ENCODE measurements around the gene SKAP1.

Gene SKAP1

DNA sequence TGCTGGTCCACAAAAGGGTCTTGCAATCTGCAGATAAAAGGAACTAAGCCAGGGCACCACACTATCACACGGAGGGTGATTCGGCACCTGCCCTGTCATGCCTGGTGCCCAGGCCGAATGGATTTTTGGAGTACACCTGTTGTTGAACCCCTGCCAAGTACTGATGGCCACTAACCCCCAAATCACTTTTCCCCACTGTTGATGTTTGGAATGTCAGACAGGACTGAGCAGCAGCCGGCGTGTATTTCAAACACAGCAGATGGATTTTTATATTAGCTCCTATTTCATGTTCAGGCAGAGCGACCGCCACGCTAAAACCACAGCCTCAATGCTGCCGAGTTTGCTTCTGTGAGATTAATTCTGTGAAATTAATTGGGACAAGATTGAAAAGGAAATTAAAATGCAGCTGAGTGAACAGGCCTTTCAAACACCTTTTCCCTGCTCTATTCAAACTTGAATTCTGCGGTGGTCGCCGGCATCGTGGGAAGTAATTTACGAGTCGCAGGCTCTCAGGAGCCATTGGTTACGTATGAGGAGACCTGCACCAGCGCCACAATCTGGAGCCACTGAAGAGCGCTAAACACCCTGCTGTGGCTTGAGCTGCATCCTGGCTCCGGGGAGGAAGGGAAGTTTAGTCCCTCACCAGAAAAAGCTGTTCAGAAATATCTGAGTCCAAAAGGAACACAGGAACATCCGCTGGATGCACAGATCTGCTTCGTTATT is 274.0 kb downstream of the SKAP1 start:
- Histone ChIP-seq H3K9me3 (replicated peaks; ENCODE audit: low read length) (no peaks in the 10 kb centered on the region), H3K36me3 (ENCODE audit: insufficient read depth, low read length) (no peaks in the 10 kb centered on the region), H3K27me3 (ENCODE audit: control insufficient read depth, insufficient read depth, low read length) (peaks cover 64% of the 10 kb centered on the region), H3K9ac (ENCODE audit: low read depth, low read length) (no peak overlapping the region), H3K4me3 (ENCODE audit: low read length) (no peak overlapping the region), H3K4me1 (ENCODE audit: control insufficient read depth, insufficient read depth, low read length) (no peaks in the 10 kb centered on the region), H3K4me2 (ENCODE audit: low read length) (no peak overlapping the region)

GRCh38 chr17:48153691-48154358 is 276.2 kb downstream of the SKAP1 start:
- Histone ChIP-seq H3K4me1 (ENCODE audit: control insufficient read depth, insufficient read depth, low read length) (no peaks in the 10 kb centered on the region), H3K36me3 (ENCODE audit: insufficient read depth, low read length) (no peaks in the 10 kb centered on the region), H3K4me2 (ENCODE audit: low read length) (no peak overlapping the region), H3K27me3 (ENCODE audit: control insufficient read depth, insufficient read depth, low read length) (peaks cover 69% of the 10 kb centered on the region), H3K9ac (ENCODE audit: low read depth, low read length) (no peak overlapping the region), H3K9me3 (replicated peaks; ENCODE audit: low read length) (no peaks in the 10 kb centered on the region), H3K4me3 (ENCODE audit: low read length) (no peak overlapping the region)

DNA sequence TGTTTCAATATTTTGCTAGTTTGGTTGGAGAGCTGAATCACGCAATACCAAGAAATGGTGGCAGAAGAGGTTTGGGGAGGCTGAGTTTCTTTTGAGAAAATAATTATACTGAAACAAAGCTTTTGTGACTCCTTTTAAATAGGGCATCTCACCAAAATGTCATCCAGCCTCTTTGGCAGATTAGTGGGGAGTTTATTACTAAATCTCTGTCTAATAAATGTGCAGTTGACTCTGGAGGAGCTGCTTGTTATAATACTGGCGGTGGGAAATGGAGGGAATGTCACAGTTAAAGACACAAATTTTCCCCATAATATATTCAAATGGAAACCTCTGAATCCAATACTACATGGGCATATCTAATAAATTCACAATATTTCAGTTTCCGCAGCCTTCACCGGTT is 277.7 kb downstream of the SKAP1 start:
- no peak overlapping the region for H3K4me2 ChIP-seq (ENCODE audit: low read length)
- H3K9ac ChIP-seq (ENCODE audit: low read depth, low read length): no peak overlapping the region
- H3K4me1 ChIP-seq (ENCODE audit: control insufficient read depth, insufficient read depth, low read length): no peaks in the 10 kb centered on the region
- H3K4me3 ChIP-seq (ENCODE audit: low read length): no peak overlapping the region
- no peaks in the 10 kb centered on the region for H3K9me3 ChIP-seq (replicated peaks; ENCODE audit: low read length)
- H3K27me3 ChIP-seq (ENCODE audit: control insufficient read depth, insufficient read depth, low read length): peaks cover 84% of the 10 kb centered on the region
- H3K36me3 ChIP-seq (ENCODE audit: insufficient read depth, low read length): no peaks in the 10 kb centered on the region

DNA sequence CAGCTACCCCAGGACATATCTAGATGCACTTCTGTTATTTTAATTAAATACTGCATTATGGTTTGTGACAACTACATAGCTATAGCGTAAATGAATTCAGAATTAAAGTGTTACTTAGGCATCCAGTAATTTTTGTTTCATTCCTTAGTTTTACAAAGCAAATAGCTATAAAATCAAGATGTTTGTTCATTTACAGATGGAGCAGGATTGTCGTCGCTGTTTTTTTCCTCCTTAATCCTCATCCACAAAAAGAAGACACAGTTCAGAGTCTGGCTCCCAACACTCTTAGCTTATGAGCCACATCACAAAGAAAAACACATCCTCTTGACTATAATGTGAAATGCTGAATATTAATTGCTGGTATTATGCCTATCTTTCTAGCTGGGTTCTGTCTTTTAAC is 278.8 kb downstream of the SKAP1 start:
- Histone ChIP-seq H3K4me2 (ENCODE audit: low read length) (no peak overlapping the region), H3K27me3 (ENCODE audit: control insufficient read depth, insufficient read depth, low read length) (peaks cover 83% of the 10 kb centered on the region), H3K9me3 (replicated peaks; ENCODE audit: low read length) (no peaks in the 10 kb centered on the region), H3K4me3 (ENCODE audit: low read length) (no peak overlapping the region), H3K36me3 (ENCODE audit: insufficient read depth, low read length) (no peaks in the 10 kb centered on the region), H3K9ac (ENCODE audit: low read depth, low read length) (no peak overlapping the region), H3K4me1 (ENCODE audit: control insufficient read depth, insufficient read depth, low read length) (no peaks in the 10 kb centered on the region)

- Histone ChIP-seq H3K4me2 (ENCODE audit: low read length) (no peak overlapping the region), H3K36me3 (ENCODE audit: insufficient read depth, low read length) (no peaks in the 10 kb centered on the region), H3K27me3 (ENCODE audit: control insufficient read depth, insufficient read depth, low read length) (peaks cover 80% of the 10 kb centered on the region)
Observed at GRCh38 chr17:48150597-48151001, 279.4 kb downstream of the SKAP1 start.

DNA sequence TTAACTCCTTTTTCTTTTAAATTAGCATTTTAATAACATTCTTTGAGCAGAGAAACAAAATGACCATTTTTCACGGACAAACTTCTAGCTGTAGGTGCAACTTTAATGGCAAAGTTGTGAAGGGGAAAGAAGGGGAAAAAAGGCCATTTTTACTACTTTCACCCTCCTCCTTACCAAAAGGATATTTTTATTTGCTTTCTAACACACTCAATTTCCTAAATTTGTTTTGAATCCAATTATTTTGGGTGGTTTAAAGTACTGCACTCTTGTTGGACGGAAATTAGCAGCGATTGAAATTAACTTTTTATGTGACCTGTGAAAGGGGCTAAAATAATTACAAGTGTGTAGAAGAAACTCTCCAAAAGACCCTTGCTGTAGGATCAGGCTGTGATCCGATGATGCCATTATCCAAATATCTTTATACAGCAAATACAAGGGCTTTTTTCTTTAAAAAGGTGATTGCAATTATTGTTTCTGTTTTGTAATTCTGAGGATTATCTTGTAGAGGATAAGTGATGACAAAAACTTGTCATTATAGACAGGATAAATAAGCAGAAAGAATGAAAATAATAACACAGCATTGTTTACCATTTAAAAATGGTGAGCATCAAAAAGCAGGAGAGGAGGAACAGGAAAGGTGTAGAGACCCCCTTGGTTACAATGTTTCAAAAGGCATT is 280.1 kb downstream of the SKAP1 start:
- no peaks in the 10 kb centered on the region for H3K36me3 ChIP-seq (ENCODE audit: insufficient read depth, low read length)
- H3K4me1 ChIP-seq (ENCODE audit: control insufficient read depth, insufficient read depth, low read length): no peaks in the 10 kb centered on the region
- no peak overlapping the region for H3K4me2 ChIP-seq (ENCODE audit: low read length)
- H3K27me3 ChIP-seq (ENCODE audit: control insufficient read depth, insufficient read depth, low read length): peaks cover 83% of the 10 kb centered on the region
- no peak overlapping the region for H3K4me3 ChIP-seq (ENCODE audit: low read length)
- no peaks in the 10 kb centered on the region for H3K9me3 ChIP-seq (replicated peaks; ENCODE audit: low read length)
- H3K9ac ChIP-seq (ENCODE audit: low read depth, low read length): no peak overlapping the region

More at GRCh38 chr17:48150597-48151001, 279.4 kb downstream of the SKAP1 start:
- Histone ChIP-seq H3K9ac (ENCODE audit: low read depth, low read length) (no peak overlapping the region), H3K4me1 (ENCODE audit: control insufficient read depth, insufficient read depth, low read length) (no peaks in the 10 kb centered on the region), H3K4me3 (ENCODE audit: low read length) (no peak overlapping the region), H3K9me3 (replicated peaks; ENCODE audit: low read length) (no peaks in the 10 kb centered on the region)

DNA sequence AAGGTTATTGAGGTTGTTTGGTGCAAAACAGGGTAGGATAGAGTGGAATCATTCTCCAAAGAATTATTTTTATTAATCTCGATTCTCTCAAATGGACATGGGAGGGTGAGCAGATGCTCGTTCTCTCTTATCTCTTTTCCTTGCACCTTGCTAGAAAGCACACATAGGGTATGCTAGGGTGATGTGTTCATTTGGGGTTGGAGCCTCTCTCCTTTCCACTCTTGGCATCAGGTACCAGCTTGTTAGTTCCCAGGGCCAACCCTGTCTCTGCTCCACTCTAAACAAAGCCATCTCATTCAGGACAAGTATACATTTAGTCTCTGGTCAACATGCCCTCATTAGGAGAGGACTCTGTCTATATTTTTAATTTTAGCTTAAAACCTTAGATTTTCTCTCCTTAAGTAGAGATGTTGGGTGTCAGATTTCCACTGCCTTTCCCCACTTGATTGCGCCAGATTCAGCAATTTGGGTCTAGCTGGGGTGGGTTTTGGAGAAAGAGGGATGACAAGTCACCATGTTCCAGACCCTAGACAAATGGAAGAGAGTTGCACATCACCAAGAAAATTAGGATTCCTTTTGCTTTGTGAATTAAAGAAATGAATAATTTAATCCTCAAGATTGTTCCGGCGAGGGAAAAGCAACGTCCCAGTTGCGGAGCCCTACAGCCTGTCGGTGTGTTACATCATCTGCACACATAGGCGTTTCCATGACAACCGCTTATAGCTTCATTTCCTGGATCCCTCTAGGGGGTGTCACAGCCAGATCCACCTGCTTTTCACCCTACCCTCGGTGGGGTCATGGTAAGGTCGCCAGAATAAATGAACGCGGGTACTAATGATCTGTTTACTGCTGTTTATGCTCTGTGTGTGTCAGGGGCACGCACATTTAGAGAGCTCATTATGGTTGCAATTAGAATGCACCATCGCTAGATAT is 280.9 kb downstream of the SKAP1 start:
- no peak overlapping the region for H3K4me2 ChIP-seq (ENCODE audit: low read length)
- no peaks in the 10 kb centered on the region for H3K36me3 ChIP-seq (ENCODE audit: insufficient read depth, low read length)
- H3K4me3 ChIP-seq (ENCODE audit: low read length): no peak overlapping the region
- peaks cover 87% of the 10 kb centered on the region for H3K27me3 ChIP-seq (ENCODE audit: control insufficient read depth, insufficient read depth, low read length)
- no peak overlapping the region for H3K9ac ChIP-seq (ENCODE audit: low read depth, low read length)
- no peaks in the 10 kb centered on the region for H3K4me1 ChIP-seq (ENCODE audit: control insufficient read depth, insufficient read depth, low read length)
- H3K9me3 ChIP-seq (replicated peaks; ENCODE audit: low read length): no peaks in the 10 kb centered on the region

DNA sequence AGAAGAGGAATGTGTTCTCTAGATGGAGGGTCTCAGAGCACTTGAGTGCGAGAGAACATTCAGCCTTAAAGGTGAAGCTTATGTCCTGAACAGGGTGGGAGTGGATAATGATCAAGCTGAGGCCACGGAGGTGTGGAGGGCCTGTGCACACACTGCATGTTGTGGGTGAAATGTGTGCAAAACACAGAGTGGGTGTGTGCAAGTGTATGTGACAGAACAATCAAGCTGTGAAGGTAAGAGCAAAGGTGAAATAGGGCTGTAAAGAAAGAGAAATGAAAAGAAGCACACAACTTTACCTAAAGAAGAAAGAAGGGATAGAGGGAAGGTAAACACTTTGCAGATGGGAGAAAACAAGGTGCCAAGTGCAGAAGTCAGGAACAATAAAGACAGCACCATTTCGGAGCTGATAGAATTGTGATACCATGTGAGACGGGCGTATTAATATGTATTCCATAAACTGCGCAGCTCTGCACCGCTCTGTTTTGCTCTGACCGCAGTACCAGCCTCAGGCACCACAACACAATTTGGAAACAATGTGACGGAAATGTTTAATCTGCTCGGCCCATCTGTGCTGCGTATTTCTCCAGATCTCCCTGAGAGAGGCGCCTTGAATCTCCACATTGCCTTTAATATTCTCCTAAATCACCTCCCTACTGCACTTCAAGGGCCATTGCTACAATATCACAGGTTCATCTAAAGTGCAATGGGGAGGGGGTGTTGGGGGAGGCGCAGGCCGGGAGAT is 281.8 kb downstream of the SKAP1 start:
- Histone ChIP-seq H3K27me3 (ENCODE audit: control insufficient read depth, insufficient read depth, low read length) (peaks cover 92% of the 10 kb centered on the region), H3K9me3 (replicated peaks; ENCODE audit: low read length) (no peaks in the 10 kb centered on the region), H3K36me3 (ENCODE audit: insufficient read depth, low read length) (no peaks in the 10 kb centered on the region), H3K9ac (ENCODE audit: low read depth, low read length) (no peak overlapping the region), H3K4me1 (ENCODE audit: control insufficient read depth, insufficient read depth, low read length) (no peaks in the 10 kb centered on the region), H3K4me2 (ENCODE audit: low read length) (no peak overlapping the region), H3K4me3 (ENCODE audit: low read length) (no peak overlapping the region)

GRCh38 chr17:48144976-48145798 is 284.8 kb downstream of the SKAP1 start:
- no peaks in the 10 kb centered on the region for H3K9me3 ChIP-seq (replicated peaks; ENCODE audit: low read length)
- H3K4me3 ChIP-seq (ENCODE audit: low read length): no peak overlapping the region
- H3K9ac ChIP-seq (ENCODE audit: low read depth, low read length): no peak overlapping the region
- peaks cover 83% of the 10 kb centered on the region for H3K27me3 ChIP-seq (ENCODE audit: control insufficient read depth, insufficient read depth, low read length)
- no peak overlapping the region for H3K4me2 ChIP-seq (ENCODE audit: low read length)
- no peaks in the 10 kb centered on the region for H3K36me3 ChIP-seq (ENCODE audit: insufficient read depth, low read length)
- H3K4me1 ChIP-seq (ENCODE audit: control insufficient read depth, insufficient read depth, low read length): no peaks in the 10 kb centered on the region

GRCh38 chr17:48144231-48144630 is 285.8 kb downstream of the SKAP1 start:
- Histone ChIP-seq H3K4me1 (ENCODE audit: control insufficient read depth, insufficient read depth, low read length) (no peaks in the 10 kb centered on the region), H3K36me3 (ENCODE audit: insufficient read depth, low read length) (no peaks in the 10 kb centered on the region), H3K9ac (ENCODE audit: low read depth, low read length) (no peak overlapping the region), H3K4me3 (ENCODE audit: low read length) (no peak overlapping the region), H3K4me2 (ENCODE audit: low read length) (no peak overlapping the region), H3K27me3 (ENCODE audit: control insufficient read depth, insufficient read depth, low read length) (peaks cover 83% of the 10 kb centered on the region), H3K9me3 (replicated peaks; ENCODE audit: low read length) (no peaks in the 10 kb centered on the region)

All from skeletal muscle satellite cell (primary cell).